ENCODE data around the gene PPP6R1.

Gene PPP6R1

DNA sequence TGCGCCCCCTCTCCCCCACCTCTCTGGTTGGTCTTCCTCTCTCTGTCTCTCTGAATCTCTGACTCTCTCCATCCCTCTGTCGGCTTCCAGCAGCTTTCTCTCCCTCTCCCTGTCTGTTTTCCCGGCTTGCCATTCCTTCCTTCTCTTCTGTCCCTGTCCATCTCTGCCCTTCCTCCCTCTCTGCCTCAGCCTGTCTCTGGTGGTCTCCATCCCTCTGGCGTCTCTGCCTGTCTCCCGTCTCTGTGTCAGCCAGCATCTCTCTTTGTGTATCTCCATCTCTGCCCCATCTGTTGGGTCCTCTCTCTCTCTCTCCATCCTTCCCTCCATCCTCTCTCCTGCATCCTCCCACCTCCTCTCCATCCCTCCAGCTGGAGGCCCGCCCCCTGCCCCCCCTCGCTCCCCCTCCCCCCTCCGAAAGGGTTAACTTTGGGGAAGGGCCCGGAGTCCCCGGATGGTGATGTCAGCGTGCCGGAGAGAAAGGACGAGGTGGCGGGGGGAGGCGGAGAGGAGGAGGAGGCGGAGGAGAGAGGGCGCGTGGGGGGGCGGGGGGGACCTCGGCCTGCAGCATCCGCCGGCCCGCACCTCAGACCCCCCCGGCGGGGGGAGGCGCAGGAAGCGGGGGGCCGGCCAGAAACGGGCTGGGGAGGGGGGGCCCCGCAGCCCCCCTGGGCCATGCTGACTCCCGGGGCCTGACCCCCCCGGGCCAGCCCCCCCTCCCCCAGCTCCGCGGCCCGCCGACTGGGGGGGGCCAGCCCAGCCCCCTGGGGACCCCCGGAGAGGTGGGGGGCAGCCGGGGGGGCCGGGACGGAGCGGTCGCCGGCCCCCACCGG lies 24.9 kb upstream of the PPP6R1 start, which contains the start of gene BRSK1:
Gene BRSK1 (plus strand): TSS at position 450 of the 830 bp plus-strand sequence. CDS start 446 bp downstream, outside the sequence.
- in situ Hi-C loops (cut with MboI; ENCODE audit: low pct_unique_long_range_greater_than_20kb, low sequenced_read_pairs): no loop called here
- DNase-seq: no peak

- peak; percentile 97 for DNase-seq
- in situ Hi-C loops (cut with MboI; ENCODE audit: low pct_unique_long_range_greater_than_20kb, low sequenced_read_pairs): no loop called here
Measured at GRCh38 chr19:55279770-55280643, 21.2 kb upstream of the PPP6R1 start, which contains the start of gene HSPBP1. HSPBP1 (minus strand) TSS chr19:55280110; CDS start chr19:55279608, 502 bp downstream.

- DNase-seq: no peak
- in situ Hi-C loops (cut with MboI; ENCODE audit: low pct_unique_long_range_greater_than_20kb, low sequenced_read_pairs): no loop called here
Measured at GRCh38 chr19:55279340-55279739, 20.5 kb upstream of the PPP6R1 start.

GRCh38 chr19:55278391-55279135 lies 19.7 kb upstream of the PPP6R1 start:
- no peak for DNase-seq

GRCh38 chr19:55277494-55277893 lies 18.7 kb upstream of the PPP6R1 start:
- in situ Hi-C loops (cut with MboI; ENCODE audit: low pct_unique_long_range_greater_than_20kb, low sequenced_read_pairs): no loop called here

More at GRCh38 chr19:55278391-55279135, 19.7 kb upstream of the PPP6R1 start:
- in situ Hi-C loops (cut with MboI; ENCODE audit: low pct_unique_long_range_greater_than_20kb, low sequenced_read_pairs): no loop called here

DNA sequence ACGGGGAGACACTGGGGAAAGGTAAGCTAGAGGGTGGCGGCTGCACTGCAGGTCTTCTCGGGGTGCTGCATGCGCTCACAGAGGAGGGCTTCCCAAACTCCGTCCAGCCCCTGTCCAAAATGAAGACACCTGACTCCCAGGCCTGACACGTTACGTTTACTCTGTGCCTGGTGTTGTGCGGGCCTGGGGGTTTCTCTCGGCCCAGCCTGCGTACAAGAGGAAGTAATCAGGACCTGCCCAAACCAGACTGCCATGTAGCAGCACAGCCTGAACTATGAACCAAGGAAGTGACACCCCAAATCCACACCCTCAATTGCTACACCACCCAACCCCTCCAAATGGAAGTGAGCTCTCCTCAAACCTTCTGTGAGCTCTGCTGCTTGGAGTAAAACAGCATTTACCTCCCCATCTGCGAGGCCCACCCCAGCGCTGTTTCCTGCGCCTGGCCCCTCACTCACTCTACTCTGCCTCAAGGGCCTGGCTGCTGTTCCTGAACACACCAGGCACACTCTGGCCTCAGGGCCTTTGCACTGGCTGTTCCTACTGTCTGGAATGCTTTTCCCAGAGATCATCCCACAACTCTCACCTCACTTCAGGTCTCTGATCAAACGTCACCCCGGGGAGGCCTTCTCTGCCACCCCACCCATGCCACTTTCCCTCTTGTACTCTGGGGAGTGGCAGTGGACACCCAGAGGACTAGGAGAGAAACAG lies 18.1 kb upstream of the PPP6R1 start:
- DNase-seq: no peak

More at GRCh38 chr19:55277494-55277893, 18.7 kb upstream of the PPP6R1 start:
- DNase-seq: no peak

GRCh38 chr19:55275851-55276719 lies 17.3 kb upstream of the PPP6R1 start:
- in situ Hi-C loops (cut with MboI; ENCODE audit: low pct_unique_long_range_greater_than_20kb, low sequenced_read_pairs): no loop called here
- DNase-seq: no peak

More for the DNA sequence above, 18.1 kb upstream of the PPP6R1 start:
- in situ Hi-C loops (cut with MboI; ENCODE audit: low pct_unique_long_range_greater_than_20kb, low sequenced_read_pairs): no loop called here

DNA sequence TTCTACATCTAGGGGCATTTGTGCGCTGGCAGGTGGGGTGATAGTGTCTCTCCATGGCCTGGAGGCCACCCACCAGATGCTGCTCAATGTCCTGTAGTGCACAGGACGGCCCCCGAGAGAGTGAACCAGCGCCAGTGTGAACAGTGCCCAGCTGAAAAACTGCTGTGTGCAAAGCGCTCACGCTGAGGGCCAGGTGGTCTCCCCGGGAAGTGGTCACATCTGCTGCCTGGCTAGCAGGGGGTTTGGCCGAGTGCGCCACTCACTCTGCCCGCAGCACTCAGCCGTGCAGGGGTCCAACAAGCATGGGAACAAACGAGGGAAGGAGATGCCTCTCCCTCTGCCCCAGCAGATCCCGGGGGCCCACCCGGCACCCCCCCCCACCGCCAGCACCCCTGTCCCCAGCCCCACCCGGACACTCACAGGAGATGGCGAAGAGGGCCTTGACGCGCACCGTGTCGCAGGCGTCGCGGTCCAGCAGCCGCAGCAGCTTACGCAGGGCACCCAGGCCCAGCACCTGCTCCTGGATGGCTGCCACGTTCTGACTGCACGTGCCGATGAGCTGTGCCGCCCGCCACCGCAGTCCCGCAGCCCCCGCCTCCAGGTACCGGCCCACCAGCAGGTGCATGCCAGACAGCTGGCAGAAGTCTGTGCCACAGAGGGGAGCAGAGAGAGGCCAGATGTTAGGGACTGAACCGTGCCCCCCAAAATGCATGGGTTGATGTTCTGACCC lies 15.3 kb upstream of the PPP6R1 start:
- in situ Hi-C loops (cut with MboI; ENCODE audit: low pct_unique_long_range_greater_than_20kb, low sequenced_read_pairs): no loop called here
- no peak for DNase-seq

DNA sequence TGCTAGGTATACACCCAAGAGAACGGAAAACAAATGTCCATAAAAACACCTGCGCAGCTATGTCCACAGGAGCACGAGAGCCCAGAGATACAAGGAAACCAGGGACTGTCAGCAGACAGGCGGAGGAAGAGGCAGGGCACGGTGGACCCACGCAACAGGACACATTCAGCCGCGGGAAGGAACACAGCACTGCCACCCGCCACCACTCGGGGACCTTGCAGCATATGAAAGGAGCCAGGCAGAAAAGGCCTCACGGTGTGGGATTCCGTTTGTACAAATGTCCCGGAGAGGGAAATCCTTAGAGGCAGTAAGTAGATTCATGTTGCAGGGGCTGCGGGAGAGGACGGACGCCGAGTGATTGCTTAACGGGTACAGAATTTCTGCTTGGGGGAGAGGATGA lies 13.3 kb upstream of the PPP6R1 start:
- in situ Hi-C loops (cut with MboI; ENCODE audit: low pct_unique_long_range_greater_than_20kb, low sequenced_read_pairs): no loop called here
- no peak for DNase-seq

GRCh38 chr19:55270172-55270942 lies 11.5 kb upstream of the PPP6R1 start:
- in situ Hi-C loops (cut with MboI; ENCODE audit: low pct_unique_long_range_greater_than_20kb, low sequenced_read_pairs): no loop called here

GRCh38 chr19:55269299-55269698 lies 10.5 kb upstream of the PPP6R1 start:
- in situ Hi-C loops (cut with MboI; ENCODE audit: low pct_unique_long_range_greater_than_20kb, low sequenced_read_pairs): no loop called here
- DNase-seq: no peak

More at GRCh38 chr19:55270172-55270942, 11.5 kb upstream of the PPP6R1 start:
- no peak for DNase-seq

DNA sequence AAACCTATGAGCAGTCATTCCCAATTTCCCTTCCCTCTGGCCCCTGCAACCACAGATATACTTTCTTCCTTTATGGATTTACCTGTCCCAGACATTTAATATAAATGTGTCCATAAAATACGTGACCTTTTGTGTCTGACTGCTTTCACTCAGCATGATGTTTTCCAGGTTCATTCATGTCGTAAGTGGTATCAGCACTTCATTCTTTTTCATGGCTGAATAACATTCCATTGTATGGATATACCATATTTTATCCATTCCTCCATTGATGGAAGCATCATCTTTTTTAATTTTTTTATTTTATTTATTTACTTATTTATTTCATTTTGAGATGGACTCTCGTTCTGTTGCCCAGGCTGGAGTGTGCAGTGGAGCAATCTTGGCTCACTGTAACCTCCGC lies 8.0 kb upstream of the PPP6R1 start:
- DNase-seq: no peak
- in situ Hi-C loops (cut with MboI; ENCODE audit: low pct_unique_long_range_greater_than_20kb, low sequenced_read_pairs): no loop called here

- DNase-seq: no peak
Measured at GRCh38 chr19:55266404-55266803, 7.6 kb upstream of the PPP6R1 start.

GRCh38 chr19:55265723-55266386 lies 7.0 kb upstream of the PPP6R1 start:
- in situ Hi-C loops (cut with MboI; ENCODE audit: low pct_unique_long_range_greater_than_20kb, low sequenced_read_pairs): no loop called here
- no peak for DNase-seq

More at GRCh38 chr19:55266404-55266803, 7.6 kb upstream of the PPP6R1 start:
- in situ Hi-C loops (cut with MboI; ENCODE audit: low pct_unique_long_range_greater_than_20kb, low sequenced_read_pairs): no loop called here

GRCh38 chr19:55265173-55265572 lies 6.4 kb upstream of the PPP6R1 start:
- in situ Hi-C loops (cut with MboI; ENCODE audit: low pct_unique_long_range_greater_than_20kb, low sequenced_read_pairs): no loop called here
- no peak for DNase-seq

DNA sequence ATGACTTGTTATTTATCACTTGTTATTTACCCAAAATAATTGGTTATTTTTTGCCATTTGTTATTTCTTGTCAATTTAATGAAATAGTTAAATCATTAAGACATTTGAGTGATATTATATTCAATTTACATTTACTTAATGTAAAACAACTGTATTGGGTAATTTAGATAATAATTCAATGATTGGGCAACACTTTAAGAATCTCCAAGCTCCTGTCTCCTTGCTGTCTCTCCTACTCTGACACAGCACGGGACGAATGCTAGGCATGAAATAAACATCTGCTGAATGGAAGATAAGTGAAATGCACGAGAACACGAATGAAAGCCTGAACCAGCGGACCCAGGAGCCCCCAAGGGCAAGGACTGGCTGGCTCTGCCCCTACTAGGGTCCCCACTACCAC lies 5.7 kb upstream of the PPP6R1 start:
- in situ Hi-C loops (cut with MboI; ENCODE audit: low pct_unique_long_range_greater_than_20kb, low sequenced_read_pairs): no loop called here
- no peak for DNase-seq
